Measurements from ENCODE around the gene GRK5.
"Not testable (repeated sequence)": the region's sequence is repeated elsewhere in the genome, so short reads cannot be mapped to it uniquely, and the experiment has no call there.

The GRK5 gene

GRCh38 chr10:119422682-119423509, 215.5 kb downstream of the GRK5 start:
- no peak for DNase-seq (ENCODE audit: low read depth)

GRCh38 chr10:119423510-119424257, 216.3 kb downstream of the GRK5 start:
- DNase-seq (ENCODE audit: low read depth), result no peak

GRCh38 chr10:119424258-119424975, 217.0 kb downstream of the GRK5 start:
- DNase-seq (ENCODE audit: low read depth), result no peak

- DNase-seq (ENCODE audit: low read depth), result no peak
Observed at GRCh38 chr10:119425102-119425880, 217.9 kb downstream of the GRK5 start.

- no peak for DNase-seq (ENCODE audit: low read depth)
Observed at GRCh38 chr10:119425881-119426170, 218.5 kb downstream of the GRK5 start.

GRCh38 chr10:119426699-119427098, 219.3 kb downstream of the GRK5 start:
- DNase-seq (ENCODE audit: low read depth), result no peak

- DNase-seq (ENCODE audit: low read depth), result no peak
Observed at GRCh38 chr10:119427263-119427864, 220.0 kb downstream of the GRK5 start.

- no peak for DNase-seq (ENCODE audit: low read depth)
Observed at GRCh38 chr10:119428789-119429188, 221.4 kb downstream of the GRK5 start.

GRCh38 chr10:119429771-119430170, 222.4 kb downstream of the GRK5 start:
- no peak for DNase-seq (ENCODE audit: low read depth)

GRCh38 chr10:119431034-119431772, 223.8 kb downstream of the GRK5 start:
- DNase-seq (ENCODE audit: low read depth), result no peak

GRCh38 chr10:119431773-119432135, 224.4 kb downstream of the GRK5 start:
- DNase-seq (ENCODE audit: low read depth), result no peak

- not testable (repeated sequence) for DNase-seq (ENCODE audit: low read depth)
Observed at GRCh38 chr10:119434942-119435341, 227.6 kb downstream of the GRK5 start.

- no peak for DNase-seq (ENCODE audit: low read depth)
Observed at GRCh38 chr10:119438717-119439116, 231.3 kb downstream of the GRK5 start.

GRCh38 chr10:119439922-119440321, 232.6 kb downstream of the GRK5 start:
- no peak for DNase-seq (ENCODE audit: low read depth)

GRCh38 chr10:119441151-119441821, 233.9 kb downstream of the GRK5 start:
- DNase-seq (ENCODE audit: low read depth), result no peak

- no peak for DNase-seq (ENCODE audit: low read depth)
Observed at GRCh38 chr10:119441921-119442757, 234.8 kb downstream of the GRK5 start.

- DNase-seq (ENCODE audit: low read depth), result no peak
Observed at GRCh38 chr10:119442758-119443060, 235.3 kb downstream of the GRK5 start.

GRCh38 chr10:119443441-119443840, 236.1 kb downstream of the GRK5 start:
- DNase-seq (ENCODE audit: low read depth), result no peak

- no peak for DNase-seq (ENCODE audit: low read depth)
Observed at GRCh38 chr10:119443970-119444660, 236.7 kb downstream of the GRK5 start.
